Ishikawa (cell line): ENCODE results near the gene PDZD2.

Experiments used
- CEBPB ChIP-seq: IDR thresholded peaks from 2 replicates; pipeline ENCODE4 v1.6.1; 2012
- CREB1 ChIP-seq: IDR thresholded peaks from 2 replicates; pipeline ENCODE4 v1.6.1; 2012; ENCODE audit warnings: low read depth
- EGR1 ChIP-seq: IDR thresholded peaks from 2 replicates; pipeline ENCODE4 v1.6.1; 2012
- EP300 ChIP-seq: IDR thresholded peaks from 2 replicates; pipeline ENCODE4 v1.6.1; 2012; ENCODE audit warnings: borderline replicate concordance
- FOXM1 ChIP-seq: IDR thresholded peaks from 2 replicates; pipeline ENCODE4 v1.6.1; 2012; ENCODE audit warnings: low read depth, borderline replicate concordance
- MAX ChIP-seq: IDR thresholded peaks from 2 replicates; pipeline ENCODE4 v1.6.1; 2012
- NFIC ChIP-seq: IDR thresholded peaks from 2 replicates; pipeline ENCODE4 v1.6.1; 2012
- RAD21 ChIP-seq: IDR thresholded peaks from 2 replicates; pipeline ENCODE4 v1.6.1; 2012; ENCODE audit warnings: low read depth
- REST ChIP-seq: IDR thresholded peaks from 2 replicates; pipeline ENCODE4 v1.6.1; 2012; ENCODE audit warnings: low read depth, mild to moderate bottlenecking
- TAF1 ChIP-seq: IDR thresholded peaks from 2 replicates; pipeline ENCODE4 v1.6.1; 2012; ENCODE audit warnings: low read depth, mild to moderate bottlenecking
- TCF12 ChIP-seq: IDR thresholded peaks from 2 replicates; pipeline ENCODE4 v1.6.1; 2012; ENCODE audit warnings: low read depth
- TEAD4 ChIP-seq: IDR thresholded peaks from 2 replicates; pipeline ENCODE4 v1.6.1; 2012
- YY1 ChIP-seq: IDR thresholded peaks from 2 replicates; pipeline ENCODE4 v1.6.1; 2012; ENCODE audit warnings: low read depth

- TF ChIP-seq TEAD4 (no peak), NFIC (no peak), CREB1 (no peak), TCF12 (no peak), EP300 (no peak), FOXM1 (no peak), YY1 (no peak), MAX (no peak), REST (no peak), EGR1 (no peak), TAF1 (no peak), RAD21 (no peak), CEBPB (no peak)
Measured at GRCh38 chr5:32127711-32128110, 488.8 kb downstream of the PDZD2 start.
